ENCODE data around the gene ANK3. TPM values are rescaled to one million over a fixed set of nuclear protein-coding genes. Genes with fewer than 3 reads are reported as not detected.
A peak's percentile ranks its signal among the peaks of the same experiment; 100 is the strongest.

Gene ANK3
- total RNA-seq, 2 donors from 2014 or later, result 65.0 to 79.5 TPM

- Histone ChIP-seq H3K27me3 (ENCODE audit: control insufficient read depth, insufficient read depth, low read length, poor library complexity, severe bottlenecking) (no peaks in the 10 kb centered on the region), H3K4me1 (ENCODE audit: control insufficient read depth, insufficient read depth, low read length) (peaks cover 4% of the 10 kb centered on the region), H3K9ac (ENCODE audit: extremely low read depth, low read length, poor library complexity, severe bottlenecking) (no peak overlapping the region), H3K9me3 (ENCODE audit: control insufficient read depth, low read length) (no peaks in the 10 kb centered on the region), H3K27ac (ENCODE audit: low read depth, low read length) (no peak overlapping the region), H3K36me3 (ENCODE audit: control insufficient read depth, insufficient read depth, low read length) (no peaks in the 10 kb centered on the region), H3K4me3 (ENCODE audit: low read length) (no peak overlapping the region)
- Mint-ChIP-seq H3K27me3 (ENCODE audit: insufficient read depth) (no peaks in the 10 kb centered on the region), H3K4me3 (no peak overlapping the region), H3K9me3 (no peaks in the 10 kb centered on the region), H3K36me3 (ENCODE audit: low read depth) (no peaks in the 10 kb centered on the region), H3K4me1 (peaks cover 15% of the 10 kb centered on the region), H3K27ac (no peak overlapping the region)
- TF ChIP-seq, protein P1, sequence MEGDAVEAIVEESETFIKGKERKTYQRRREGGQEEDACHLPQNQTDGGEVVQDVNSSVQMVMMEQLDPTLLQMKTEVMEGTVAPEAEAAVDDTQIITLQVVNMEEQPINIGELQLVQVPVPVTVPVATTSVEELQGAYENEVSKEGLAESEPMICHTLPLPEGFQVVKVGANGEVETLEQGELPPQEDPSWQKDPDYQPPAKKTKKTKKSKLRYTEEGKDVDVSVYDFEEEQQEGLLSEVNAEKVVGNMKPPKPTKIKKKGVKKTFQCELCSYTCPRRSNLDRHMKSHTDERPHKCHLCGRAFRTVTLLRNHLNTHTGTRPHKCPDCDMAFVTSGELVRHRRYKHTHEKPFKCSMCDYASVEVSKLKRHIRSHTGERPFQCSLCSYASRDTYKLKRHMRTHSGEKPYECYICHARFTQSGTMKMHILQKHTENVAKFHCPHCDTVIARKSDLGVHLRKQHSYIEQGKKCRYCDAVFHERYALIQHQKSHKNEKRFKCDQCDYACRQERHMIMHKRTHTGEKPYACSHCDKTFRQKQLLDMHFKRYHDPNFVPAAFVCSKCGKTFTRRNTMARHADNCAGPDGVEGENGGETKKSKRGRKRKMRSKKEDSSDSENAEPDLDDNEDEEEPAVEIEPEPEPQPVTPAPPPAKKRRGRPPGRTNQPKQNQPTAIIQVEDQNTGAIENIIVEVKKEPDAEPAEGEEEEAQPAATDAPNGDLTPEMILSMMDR (conservative IDR thresholded peaks at IDR 0.05), result no peak
- DNase-seq, result no peak
These were observed 30.6 kb downstream of the ANK3 start for GRCh38 chr10:60359066-60359465.

DNA sequence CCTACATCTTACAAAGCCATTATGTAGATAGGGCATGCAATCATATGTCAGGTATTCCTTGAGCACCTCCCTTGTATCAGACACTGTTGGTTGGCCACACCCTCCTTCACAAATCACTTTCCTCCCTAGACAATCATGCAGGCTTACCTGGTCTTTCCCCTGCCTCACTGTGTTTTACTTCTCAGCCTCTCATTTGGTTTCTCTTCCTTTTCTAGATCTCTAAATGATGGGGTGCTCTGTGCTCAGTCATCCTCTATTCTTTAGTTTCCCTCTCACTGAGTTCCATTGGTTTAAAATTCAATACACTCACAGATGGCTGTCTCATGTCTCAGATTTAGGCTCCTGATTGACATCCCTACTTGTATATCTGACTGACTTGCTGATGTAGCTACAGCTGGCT, 31.4 kb downstream of the ANK3 start:
- no peak overlapping the region for H3K4me3 ChIP-seq (ENCODE audit: low read length)
- H3K27me3 ChIP-seq (ENCODE audit: control insufficient read depth, insufficient read depth, low read length, poor library complexity, severe bottlenecking), result no peaks in the 10 kb centered on the region
- Mint-ChIP-seq H3K27ac (no peak overlapping the region), H3K27me3 (ENCODE audit: insufficient read depth) (no peaks in the 10 kb centered on the region), H3K9me3 (no peaks in the 10 kb centered on the region), H3K4me1 (peaks cover 23% of the 10 kb centered on the region), H3K36me3 (ENCODE audit: low read depth) (no peaks in the 10 kb centered on the region), H3K4me3 (no peak overlapping the region)
- DNase-seq, result no peak
- no peak overlapping the region for H3K27ac ChIP-seq (ENCODE audit: low read depth, low read length)
- TF ChIP-seq, protein P1 (conservative IDR thresholded peaks at IDR 0.05), result no peak
- H3K4me1 ChIP-seq (ENCODE audit: control insufficient read depth, insufficient read depth, low read length), result peaks cover 8% of the 10 kb centered on the region
- H3K9me3 ChIP-seq (ENCODE audit: control insufficient read depth, low read length), result no peaks in the 10 kb centered on the region
- H3K36me3 ChIP-seq (ENCODE audit: control insufficient read depth, insufficient read depth, low read length), result no peaks in the 10 kb centered on the region
- H3K9ac ChIP-seq (ENCODE audit: extremely low read depth, low read length, poor library complexity, severe bottlenecking), result no peak overlapping the region

- Mint-ChIP-seq H3K27me3 (ENCODE audit: insufficient read depth) (no peaks in the 10 kb centered on the region), H3K9me3 (no peaks in the 10 kb centered on the region), H3K27ac (peak overlapping the region; percentile 67), H3K4me1 (peaks cover 44% of the 10 kb centered on the region), H3K4me3 (no peak overlapping the region), H3K36me3 (ENCODE audit: low read depth) (no peaks in the 10 kb centered on the region)
- Histone ChIP-seq H3K36me3 (ENCODE audit: control insufficient read depth, insufficient read depth, low read length) (no peaks in the 10 kb centered on the region), H3K9ac (ENCODE audit: extremely low read depth, low read length, poor library complexity, severe bottlenecking) (no peak overlapping the region), H3K27ac (ENCODE audit: low read depth, low read length) (no peak overlapping the region), H3K9me3 (ENCODE audit: control insufficient read depth, low read length) (no peaks in the 10 kb centered on the region), H3K4me3 (ENCODE audit: low read length) (no peak overlapping the region), H3K4me1 (ENCODE audit: control insufficient read depth, insufficient read depth, low read length) (peaks cover 8% of the 10 kb centered on the region), H3K27me3 (ENCODE audit: control insufficient read depth, insufficient read depth, low read length, poor library complexity, severe bottlenecking) (no peaks in the 10 kb centered on the region)
- TF ChIP-seq, protein P1 (conservative IDR thresholded peaks at IDR 0.05), result no peak
- no peak for DNase-seq
- 80% methylated on average over 6 to 9 of the region's 9 CpGs for WGBS, 2 experiments (ENCODE audit: insufficient coverage in 1 of 2, insufficient read length in 1 of 2)
These were observed 36.0 kb downstream of the ANK3 start for GRCh38 chr10:60353519-60354258.
